ENCODE data around the gene ISYNA1. TPM values are rescaled to one million over a fixed set of nuclear protein-coding genes. Genes with fewer than 3 reads are reported as not detected.
A peak's percentile ranks its signal among the peaks of the same experiment; 100 is the strongest.

Gene ISYNA1
- total RNA-seq, 1 donor from 2014 or later = 111 TPM

DNA sequence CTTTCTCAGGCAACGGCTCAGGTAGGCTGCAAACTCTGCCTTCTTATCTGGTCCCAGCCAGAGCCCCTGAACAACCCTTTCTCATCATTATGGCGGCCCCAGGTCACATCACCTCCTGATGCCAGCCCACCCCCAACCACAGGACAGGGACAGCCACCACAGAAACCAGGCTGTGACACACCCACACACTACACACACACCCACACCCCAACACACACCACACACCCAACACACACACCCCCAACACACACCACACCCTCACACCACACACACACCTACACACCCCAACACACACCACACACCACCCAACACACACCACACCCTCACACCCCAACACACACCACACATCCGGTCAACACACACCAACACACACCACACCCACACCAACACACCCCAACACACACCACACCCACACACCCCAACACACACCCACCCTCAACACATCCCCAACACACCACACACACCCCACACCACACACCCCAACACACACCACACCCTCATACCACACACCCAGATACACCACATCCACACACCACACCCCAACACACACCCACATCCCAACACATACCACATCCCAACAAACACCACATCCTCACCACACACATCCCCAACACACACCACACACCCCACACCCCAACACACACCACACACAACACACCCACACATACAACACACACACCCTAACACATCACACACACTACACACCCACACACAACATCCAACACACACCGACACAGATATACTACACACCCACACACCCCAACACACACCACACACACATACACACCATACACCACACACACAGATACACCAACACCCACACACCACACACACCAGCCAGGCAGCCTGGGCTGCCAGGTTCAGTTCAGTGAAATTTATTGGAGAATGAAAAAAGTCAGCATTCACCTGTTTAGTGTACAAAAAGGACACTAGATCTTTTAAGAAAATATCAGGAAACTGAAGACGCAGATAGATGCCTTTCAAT lies 4.2 kb upstream of the ISYNA1 start:
- H3K4me3 Mint-ChIP-seq (ENCODE audit: unreplicated experiment) = peak overlapping the region; percentile 65
- no peak for DNase-seq
- peaks cover 20% of the 10 kb centered on the region for H3K4me1 Mint-ChIP-seq (ENCODE audit: low read depth, unreplicated experiment)
- peaks cover 10% of the 10 kb centered on the region for H3K27me3 Mint-ChIP-seq (ENCODE audit: unreplicated experiment)
- H3K36me3 Mint-ChIP-seq (ENCODE audit: unreplicated experiment) = peaks cover 5% of the 10 kb centered on the region
- TF ChIP-seq, protein P1, sequence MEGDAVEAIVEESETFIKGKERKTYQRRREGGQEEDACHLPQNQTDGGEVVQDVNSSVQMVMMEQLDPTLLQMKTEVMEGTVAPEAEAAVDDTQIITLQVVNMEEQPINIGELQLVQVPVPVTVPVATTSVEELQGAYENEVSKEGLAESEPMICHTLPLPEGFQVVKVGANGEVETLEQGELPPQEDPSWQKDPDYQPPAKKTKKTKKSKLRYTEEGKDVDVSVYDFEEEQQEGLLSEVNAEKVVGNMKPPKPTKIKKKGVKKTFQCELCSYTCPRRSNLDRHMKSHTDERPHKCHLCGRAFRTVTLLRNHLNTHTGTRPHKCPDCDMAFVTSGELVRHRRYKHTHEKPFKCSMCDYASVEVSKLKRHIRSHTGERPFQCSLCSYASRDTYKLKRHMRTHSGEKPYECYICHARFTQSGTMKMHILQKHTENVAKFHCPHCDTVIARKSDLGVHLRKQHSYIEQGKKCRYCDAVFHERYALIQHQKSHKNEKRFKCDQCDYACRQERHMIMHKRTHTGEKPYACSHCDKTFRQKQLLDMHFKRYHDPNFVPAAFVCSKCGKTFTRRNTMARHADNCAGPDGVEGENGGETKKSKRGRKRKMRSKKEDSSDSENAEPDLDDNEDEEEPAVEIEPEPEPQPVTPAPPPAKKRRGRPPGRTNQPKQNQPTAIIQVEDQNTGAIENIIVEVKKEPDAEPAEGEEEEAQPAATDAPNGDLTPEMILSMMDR (IDR thresholded peaks at IDR 0.05; ENCODE audit: partially characterized antibody, unreplicated experiment) = no peak
- peak overlapping the region; percentile 67 for H3K27ac Mint-ChIP-seq (ENCODE audit: unreplicated experiment)
- peaks cover 5% of the 10 kb centered on the region for H3K9me3 Mint-ChIP-seq (ENCODE audit: unreplicated experiment)

DNA sequence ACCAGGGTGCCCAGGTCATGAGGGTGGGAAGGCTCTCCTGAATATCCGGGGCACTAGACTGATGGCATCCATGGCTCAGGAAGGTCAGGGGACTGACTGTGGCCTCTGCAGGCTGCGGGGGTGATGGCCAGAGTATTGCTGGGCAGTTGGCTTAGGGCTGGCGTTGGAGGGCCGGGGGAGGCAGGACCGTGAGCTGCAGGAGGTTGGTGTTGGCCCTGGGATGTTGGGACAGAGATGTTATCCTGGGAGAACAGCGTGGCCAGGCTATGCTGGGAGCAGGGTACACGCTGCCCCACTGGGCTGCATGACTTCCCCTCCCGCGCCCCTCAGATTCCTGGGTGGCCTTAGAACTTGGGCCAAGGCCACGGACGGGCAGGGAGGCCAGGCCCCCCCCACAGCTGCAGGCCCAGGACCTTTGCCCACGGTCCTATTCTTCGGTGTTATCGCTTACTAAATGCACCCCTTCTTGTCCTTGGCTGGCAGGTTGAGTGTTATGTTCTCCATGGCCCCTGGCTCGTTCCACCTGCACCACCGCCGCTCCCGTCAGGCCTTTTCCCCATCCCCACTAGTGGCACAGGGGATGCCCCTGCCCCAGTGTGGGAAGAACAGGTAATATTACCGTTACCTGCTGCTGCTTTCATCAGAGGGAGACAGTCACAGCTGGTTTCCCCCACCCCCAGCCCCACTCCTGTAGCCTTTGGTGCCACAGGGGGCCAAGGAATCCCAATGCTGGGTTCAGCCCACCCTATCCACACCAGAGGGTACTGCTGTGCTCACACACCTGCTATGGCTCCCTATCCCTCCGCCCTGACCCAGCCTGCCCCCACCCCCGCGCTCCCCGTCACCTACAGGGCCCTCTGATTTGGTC lies 3.2 kb upstream of the ISYNA1 start:
- H3K36me3 Mint-ChIP-seq (ENCODE audit: unreplicated experiment) = peaks cover 5% of the 10 kb centered on the region
- H3K27ac Mint-ChIP-seq (ENCODE audit: unreplicated experiment) = no peak overlapping the region
- peaks cover 18% of the 10 kb centered on the region for H3K4me1 Mint-ChIP-seq (ENCODE audit: low read depth, unreplicated experiment)
- H3K27me3 Mint-ChIP-seq (ENCODE audit: unreplicated experiment) = peaks cover 12% of the 10 kb centered on the region
- TF ChIP-seq, protein P1 (IDR thresholded peaks at IDR 0.05; ENCODE audit: partially characterized antibody, unreplicated experiment) = no peak
- DNase-seq = peak; percentile 16
- no peak overlapping the region for H3K4me3 Mint-ChIP-seq (ENCODE audit: unreplicated experiment)
- peaks cover 7% of the 10 kb centered on the region for H3K9me3 Mint-ChIP-seq (ENCODE audit: unreplicated experiment)

DNA sequence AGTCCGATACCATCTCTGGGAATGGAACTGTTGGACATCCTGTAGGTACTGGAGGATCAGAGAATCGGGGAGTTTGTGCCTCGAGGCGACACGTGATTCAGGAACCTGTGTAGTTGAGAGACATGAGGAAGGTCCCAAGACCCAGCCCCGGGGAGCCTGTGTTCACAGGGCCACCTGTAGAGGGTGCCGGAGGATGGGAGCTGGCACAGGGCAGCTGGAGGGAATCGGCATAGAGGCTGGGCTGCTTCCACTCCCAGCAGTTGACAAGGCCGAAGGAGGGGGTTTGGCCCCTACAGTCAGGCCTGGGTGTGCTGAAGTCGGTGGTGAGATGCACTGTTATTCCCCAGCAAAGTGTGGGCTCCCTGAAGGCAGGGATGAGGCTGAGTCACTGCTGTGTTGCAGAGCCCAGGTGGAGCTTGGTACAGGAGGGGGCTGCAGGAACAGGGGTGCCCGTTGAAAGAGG lies 2.5 kb upstream of the ISYNA1 start:
- H3K9me3 Mint-ChIP-seq (ENCODE audit: unreplicated experiment) = peaks cover 7% of the 10 kb centered on the region
- DNase-seq = peak; percentile 38
- H3K27me3 Mint-ChIP-seq (ENCODE audit: unreplicated experiment) = peaks cover 14% of the 10 kb centered on the region
- peaks cover 5% of the 10 kb centered on the region for H3K36me3 Mint-ChIP-seq (ENCODE audit: unreplicated experiment)
- no peak overlapping the region for H3K27ac Mint-ChIP-seq (ENCODE audit: unreplicated experiment)
- no peak overlapping the region for H3K4me3 Mint-ChIP-seq (ENCODE audit: unreplicated experiment)
- peaks cover 18% of the 10 kb centered on the region for H3K4me1 Mint-ChIP-seq (ENCODE audit: low read depth, unreplicated experiment)
- TF ChIP-seq, protein P1 (IDR thresholded peaks at IDR 0.05; ENCODE audit: partially characterized antibody, unreplicated experiment) = no peak

DNA sequence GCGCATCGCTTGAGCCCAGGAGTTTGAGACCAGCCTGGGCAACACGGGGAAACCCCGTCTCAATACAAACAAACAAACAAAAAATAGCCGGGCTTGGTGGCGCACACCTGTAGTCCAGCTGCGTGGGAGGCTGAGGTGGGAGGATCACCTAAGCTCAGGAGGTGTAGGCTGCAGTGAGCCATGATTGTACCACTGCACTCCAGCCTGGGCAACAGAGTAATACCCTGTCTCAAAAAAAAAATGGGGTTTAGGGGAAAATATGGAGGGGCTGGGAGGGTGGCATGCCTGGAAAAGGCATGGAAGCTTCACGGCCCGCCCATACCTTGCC lies 1.9 kb upstream of the ISYNA1 start:
- peaks cover 7% of the 10 kb centered on the region for H3K9me3 Mint-ChIP-seq (ENCODE audit: unreplicated experiment)
- peak overlapping the region; percentile 33 for H3K27ac Mint-ChIP-seq (ENCODE audit: unreplicated experiment)
- no peak overlapping the region for H3K4me3 Mint-ChIP-seq (ENCODE audit: unreplicated experiment)
- peaks cover 16% of the 10 kb centered on the region for H3K4me1 Mint-ChIP-seq (ENCODE audit: low read depth, unreplicated experiment)
- no peak for DNase-seq
- peaks cover 5% of the 10 kb centered on the region for H3K36me3 Mint-ChIP-seq (ENCODE audit: unreplicated experiment)
- H3K27me3 Mint-ChIP-seq (ENCODE audit: unreplicated experiment) = peaks cover 12% of the 10 kb centered on the region
- TF ChIP-seq, protein P1 (IDR thresholded peaks at IDR 0.05; ENCODE audit: partially characterized antibody, unreplicated experiment) = no peak
